Left renal cortex interstitium (tissue), 4 donors: ENCODE measurements around the gene SRSF12. TPM values are rescaled to one million over a fixed set of nuclear protein-coding genes. Genes with fewer than 3 reads are reported as not detected.

Experiments
- DNase-seq, 4 donors: peaks; one replicate each; pipeline ENCODE4 v3.0.0-alpha.2; 2013; ENCODE audit warnings: low read depth in 4 of 4, low spot score in 2 of 4, missing footprints in 1 of 4
- polyA plus RNA-seq, 4 donors: library from polyadenylated mRNA; unstranded; fragments of 120-200 nt; gene quantifications; one replicate each; pipeline ENCODE4 v1.2.1, GENCODE V29; 2013; ENCODE audit not compliant: insufficient read length in 4 of 4

SRSF12 gene
- polyA plus RNA-seq = 10 to 100 TPM; 11.8 to 24.1 (median 15.7) TPM

- peak in 2 of 4 donors; percentile 37 to 57 for DNase-seq
These were observed at the start of gene SRSF12 for GRCh38 chr6:89117211-89118108. Gene SRSF12, minus strand, starts transcription at chr6:89118071. Its CDS starts 184 bp downstream, at chr6:89117887.

GRCh38 chr6:89162047-89162371, 44.1 kb upstream of the SRSF12 start:
- no peak for DNase-seq

GRCh38 chr6:89161326-89162046, 43.6 kb upstream of the SRSF12 start:
- DNase-seq = no peak

GRCh38 chr6:89160331-89161092, 42.6 kb upstream of the SRSF12 start:
- DNase-seq = no peak

- no peak for DNase-seq
These were observed 36.3 kb upstream of the SRSF12 start for GRCh38 chr6:89154131-89154530.

GRCh38 chr6:89148016-89148750, 30.3 kb upstream of the SRSF12 start:
- DNase-seq = no peak

- peak; percentile 28 to 56 (median 47) for DNase-seq
These were observed 29.1 kb upstream of the SRSF12 start for GRCh38 chr6:89146718-89147700.

- DNase-seq = peak; percentile 44 to 65 (median 52)
These were observed 28.3 kb upstream of the SRSF12 start, which contains the start of gene PM20D2 for GRCh38 chr6:89145956-89146717. Gene PM20D2, plus strand, starts transcription at chr6:89146055. Its CDS starts 90 bp downstream, at chr6:89146145.

GRCh38 chr6:89145091-89145955, 27.5 kb upstream of the SRSF12 start:
- DNase-seq = peak in 3 of 4 donors; percentile 2 to 70 (median 27)

- peak in 1 of 4 donors; percentile 21 for DNase-seq
These were observed 26.6 kb upstream of the SRSF12 start for GRCh38 chr6:89144354-89144906.

- DNase-seq = no peak
These were observed 22.7 kb upstream of the SRSF12 start for GRCh38 chr6:89140347-89141156.

- no peak for DNase-seq
These were observed 21.9 kb upstream of the SRSF12 start for GRCh38 chr6:89139509-89140346.

GRCh38 chr6:89138173-89138572, 20.3 kb upstream of the SRSF12 start:
- no peak for DNase-seq

GRCh38 chr6:89134723-89135122, 16.9 kb upstream of the SRSF12 start:
- DNase-seq = no peak

GRCh38 chr6:89133981-89134380, 16.1 kb upstream of the SRSF12 start:
- DNase-seq = no peak
